K562 (cell line): Measurements from ENCODE around the gene PEPD. TPM values are rescaled to one million over a fixed set of nuclear protein-coding genes. Genes with fewer than 3 reads are reported as not detected.

Experiments used
- ATAC-seq: fragments of 200-7000 bp; cut with Tn5 transposase; 3 replicates; pipeline ENCODE4 v1.9.1; 2020; ENCODE audit warnings: moderate library complexity
- BruUV-seq: library from RNA; stranded (reverse); fragments of 400-500 nt; replicated peaks from 2 replicates; lab custom pipeline; 2021; lab: Mats Ljungman, UMichigan
- CTCF ChIA-PET: fragments of 300-600 bp; formaldehyde crosslinking; extraction: SDS; loops from one replicate; lab custom pipeline; 2021; ENCODE audit warnings: low intra/inter-chr PET ratio; lab: Yijun Ruan, JAX
- POLR2A ChIA-PET: fragments of 300-600, 350-650 bp; sonication (Branson Sonifier 250); formaldehyde crosslinking; extraction: SDS; loops from one replicate; lab custom pipeline; 2021; ENCODE audit warnings: antibody characterized with exemption, inconsistent platforms; lab: Yijun Ruan, JAX
- DNase-seq, 4 experiments: peaks; one replicate each; pipeline versions ENCODE4 v3.0.0 to v3.0.0-alpha.2; 2011 to 2018; ENCODE audit warnings: low spot score in 3 of 4, mixed read lengths in 3 of 4; ENCODE audit errors: extremely low read depth in 1 of 4
- FAIRE-seq: peaks from 2 replicates; lab custom pipeline; 2011; peaks lifted over from hg19 to GRCh38; lab: Jason Lieb, UNC
- H2AFZ ChIP-seq: 2 replicates; pipeline ENCODE4 v1.6.0; 2011; ENCODE audit warnings: low read depth, low read length, control low read depth, inconsistent platforms
- H3K27ac ChIP-seq: fragments of 200-600 bp; 3 replicates; pipeline ENCODE4 v1.8.0; 2011; ENCODE audit warnings: low read depth, mild to moderate bottlenecking, control low read depth, inconsistent platforms, low read length, moderate library complexity, mixed read lengths; ENCODE audit errors: extremely low read depth
- H3K27me3 ChIP-seq, 2 experiments: fragments of 300-600 bp in 1 of 2; 2 replicates in 1 of 2; 3 replicates in 1 of 2; pipeline versions ENCODE4 v1.6.0 to v1.8.0; 2011; ENCODE audit warnings: inconsistent platforms in 2 of 2, low read length in 2 of 2, mild to moderate bottlenecking in 1 of 2, mixed read lengths in 1 of 2, moderate library complexity in 1 of 2; ENCODE audit not compliant: control insufficient read depth in 2 of 2, insufficient read depth in 2 of 2
- H3K36me3 ChIP-seq: fragments of 300-600 bp; 3 replicates; pipeline ENCODE4 v1.8.0; 2011; ENCODE audit warnings: mild to moderate bottlenecking, low read length, inconsistent platforms; ENCODE audit not compliant: control insufficient read depth, insufficient read depth
- H3K4me1 ChIP-seq, 2 experiments: fragments of 200-600 bp in 1 of 2; replicated peaks in 1 of 2; 2 replicates in 1 of 2; 3 replicates in 1 of 2; pipeline versions ENCODE4 v1.5.1 to v1.8.0; 2011; ENCODE audit warnings: inconsistent platforms in 2 of 2, low read length in 2 of 2, mild to moderate bottlenecking in 1 of 2, mixed read lengths in 1 of 2, moderate library complexity in 1 of 2; ENCODE audit not compliant: control insufficient read depth in 2 of 2, insufficient read depth in 2 of 2
- H3K4me2 ChIP-seq: 2 replicates; pipeline ENCODE4 v1.6.1; 2011; ENCODE audit warnings: low read length, control low read depth, inconsistent platforms, mixed read lengths; ENCODE audit not compliant: insufficient read depth
- H3K4me3 ChIP-seq: fragments of 200-600 bp; sonication (generic), shearing (Covaris generic); 2 replicates; pipeline ENCODE4 v1.5.1; 2016; ENCODE audit warnings: control low read depth, inconsistent platforms
- H3K79me2 ChIP-seq: fragments of 200-600 bp; 3 replicates; pipeline ENCODE4 v1.8.0; 2011; ENCODE audit warnings: low read length, inconsistent platforms; ENCODE audit not compliant: control insufficient read depth, insufficient read depth
- H3K9ac ChIP-seq, 2 experiments: 2 replicates each; pipeline versions ENCODE4 v1.6.0 to v1.6.1; 2011; ENCODE audit warnings: low read depth in 2 of 2, low read length in 2 of 2, control low read depth in 1 of 2, inconsistent platforms in 1 of 2, mild to moderate bottlenecking in 1 of 2, mixed read lengths in 1 of 2; ENCODE audit not compliant: insufficient read depth in 1 of 2
- H3K9me1 ChIP-seq: one replicate; pipeline ENCODE4 v1.6.0; 2011; ENCODE audit warnings: inconsistent platforms, mild to moderate bottlenecking, low read length, moderate library complexity; ENCODE audit not compliant: control insufficient read depth, insufficient read depth
- H3K9me3 ChIP-seq: replicated peaks from 2 replicates; pipeline ENCODE4 v1.5.1; 2011; ENCODE audit warnings: low read depth, low read length, inconsistent platforms; ENCODE audit not compliant: control insufficient read depth, insufficient read depth
- H4K20me1 ChIP-seq: replicated peaks from 2 replicates; pipeline ENCODE4 v1.6.1; 2011; ENCODE audit warnings: low read length, inconsistent platforms, mixed read lengths; ENCODE audit not compliant: control insufficient read depth, insufficient read depth
- ATF2 ChIP-seq: sonication (generic); formaldehyde crosslinking; IDR thresholded peaks from 2 replicates; pipeline ENCODE4 v1.8.1; 2022; ENCODE audit warnings: missing genetic modification reagents
- FUS ChIP-seq: fragments of 200-400 bp; formaldehyde crosslinking; optimal IDR thresholded peaks from 2 replicates; pipeline ENCODE3; 2017; ENCODE audit warnings: low read depth, low read length
- GATAD2B ChIP-seq: fragments of 450-650 bp; IDR thresholded peaks from 2 replicates; pipeline ENCODE4 v1.6.1; 2017; ENCODE audit warnings: mild to moderate bottlenecking, borderline replicate concordance
- MAX ChIP-seq: sonication (generic); formaldehyde crosslinking; IDR thresholded peaks from 2 replicates; pipeline ENCODE4 v1.9.0; 2022; ENCODE audit warnings: mild to moderate bottlenecking, missing genetic modification reagents
- PRPF4 ChIP-seq: fragments of 200-400 bp; formaldehyde crosslinking; IDR thresholded peaks from one replicate; pipeline ENCODE4 v1.6.1; 2017; ENCODE audit warnings: low read length, low read depth, mild to moderate bottlenecking; ENCODE audit not compliant: insufficient read depth, poor library complexity, severe bottlenecking
- RAD21 ChIP-seq, 2 experiments: fragments of 250-450 bp in 1 of 2; fragments of 450-650 bp in 1 of 2; sonication (Bioruptor Pico) in 1 of 2; formaldehyde crosslinking in 1 of 2; IDR thresholded peaks in 1 of 2; conservative IDR thresholded peaks in 1 of 2; 2 replicates each; pipeline versions ENCODE4 v1.4.0 to v1.8.0; 2020 to 2022; ENCODE audit warnings: mild to moderate bottlenecking in 2 of 2, moderate library complexity in 1 of 2
- RBM22 ChIP-seq: fragments of 200-400 bp; formaldehyde crosslinking; IDR thresholded peaks from 2 replicates; pipeline ENCODE4 v1.6.1; 2018; ENCODE audit warnings: low read length, low read depth; ENCODE audit not compliant: poor library complexity, severe bottlenecking
- THRA ChIP-seq: fragments of 450-650 bp; IDR thresholded peaks from 2 replicates; pipeline ENCODE4 v1.6.1; 2017; ENCODE audit warnings: mild to moderate bottlenecking, moderate library complexity
- TSC22D4 ChIP-seq: fragments of 450-650 bp; IDR thresholded peaks from 2 replicates; pipeline ENCODE4 v1.6.1; 2016; ENCODE audit warnings: missing genetic modification characterization, missing biosample characterization, control low read depth
- USF2 ChIP-seq: sonication (generic); formaldehyde crosslinking; IDR thresholded peaks from 2 replicates; pipeline ENCODE4 v1.5.0; 2020; ENCODE audit warnings: missing genetic modification reagents
- ZKSCAN1 ChIP-seq: fragments of 150-350 bp; IDR thresholded peaks from 2 replicates; pipeline ENCODE4 v1.6.1; 2016; ENCODE audit warnings: low read depth, low read length
- ZNF398 ChIP-seq: fragments of 250-450 bp; sonication (Bioruptor Pico); IDR thresholded peaks from 2 replicates; pipeline ENCODE4 v1.8.0; 2021; ENCODE audit warnings: moderate library complexity, mild to moderate bottlenecking, inconsistent platforms
- ZNF431 ChIP-seq: sonication (generic); formaldehyde crosslinking; IDR thresholded peaks from 2 replicates; pipeline ENCODE4 v1.8.0; 2022; ENCODE audit warnings: mild to moderate bottlenecking, missing genetic modification reagents
- ZNF584 ChIP-seq: fragments of 200-800 bp; sonication (Bioruptor generic); IDR thresholded peaks from 2 replicates; pipeline ENCODE4 v1.6.1; 2016; ENCODE audit warnings: low read depth, mild to moderate bottlenecking, missing genetic modification characterization, missing compliant biosample characterization
- WGBS: fragments of 100-300 bp; shearing (Covaris generic); methylation state at CpG from one replicate; pipeline ENCODE4 v1.1.6; 2016; ENCODE audit warnings: low coverage, mixed read lengths; ENCODE audit not compliant: insufficient coverage; ENCODE audit errors: missing lambda C conversion rate; 5-methylcytosine and 5-hydroxymethylcytosine counted together
- in situ Hi-C: fragments of 300-500 bp; cut with MboI; formaldehyde crosslinking; loops from 4 replicates; pipeline ENCODE4 v1.15.0; 2018; ENCODE audit warnings: inconsistent platforms, mixed read lengths
- intact Hi-C: fragments of 100-400 bp; cut with micrococcal nuclease; formaldehyde crosslinking; loops from 2 replicates; pipeline ENCODE4 v1.14.2; 2022
- polyA plus RNA-seq, 8 experiments: library from polyadenylated mRNA; depleted of rRNA in 4 of 8; stranded (reverse) in 5 of 8; unstranded in 3 of 8; fragments of >200 nt; fragmentation: Nextera tagmentation in 2 of 8; fragmentation: Illumina TruSeq in 1 of 8; extraction: Ambion mirVana in 2 of 8; extraction: Trizol in 1 of 8; gene quantifications; 2 replicates each; pipeline versions ENCODE4 v1.2.1 to v1.2.3, GENCODE V29; 2011 to 2014; ENCODE audit warnings: inconsistent platforms in 1 of 8, missing spikeins in 1 of 8
- total RNA-seq, 7 experiments: library from RNA; depleted of rRNA in 6 of 7; stranded (reverse); fragments of >200 nt in 6 of 7; fragmentation: Illumina TruSeq in 2 of 7; extraction: Trizol in 2 of 7; gene quantifications; 2 replicates each; pipeline versions ENCODE4 v1.2.1 to v1.2.3, GENCODE V29; 2011 to 2021; ENCODE audit warnings: low replicate concordance in 1 of 7

PEPD gene
- total and polyA plus RNA-seq, 9 of the 15 experiments (the other 6 are each of a cell fraction or from before 2014, with no cell fraction given) = 1.3 to 19.2 (median 16.0) TPM

- no peak for TF ChIP-seq ZKSCAN1
- peak; percentile 63 for TF ChIP-seq USF2 (CRISPR knock-in tag)
Measured at GRCh38 chr19:33552928-33553279, 31.3 kb upstream of the PEPD start (continued).

- Histone ChIP-seq H4K20me1 (peaks cover 5% of the 10 kb centered on the region; the same call in 1 of the 2 replicates), H3K9me3 (no peaks in the 10 kb centered on the region), H3K27me3 (peaks cover 2 to 50% of the 10 kb centered on the region in 2 experiments; a peak in 3 of 5 replicates), H3K79me2 (no peaks in the 10 kb centered on the region), H3K36me3 (no peaks in the 10 kb centered on the region), H3K4me2 (no peak overlapping the region), H3K4me1 (no peaks in the 10 kb centered on the region), H3K27ac (no peak overlapping the region), H3K4me3 (no peak overlapping the region), H3K9ac (no peak overlapping the region; a peak in 1 of 4 replicates), H2AFZ (no peak overlapping the region), H3K9me1 (peaks cover 3% of the 10 kb centered on the region)
- WGBS = 2% methylated on average over 18 of the region's 18 CpGs
- intact Hi-C loops = no loop called here
- DNase-seq (no peak), ATAC-seq (no peak), FAIRE-seq (no peak)
- CTCF ChIA-PET = no interaction called here
- BruUV-seq = no TSS peak
- POLR2A ChIA-PET = no interaction called here
- in situ Hi-C loops = no loop called here
- no peak for TF ChIP-seq GATAD2B
- no peak for TF ChIP-seq THRA
- no peak for TF ChIP-seq FUS
- no peak for TF ChIP-seq ZNF398 (CRISPR knock-in tag)
- TF ChIP-seq RAD21 (CRISPR knock-in tag; conservative IDR thresholded peaks at IDR 0.05 in 1 of 2, IDR thresholded peaks at IDR 0.05 in 1 of 2) = no peak
- TF ChIP-seq MAX (CRISPR knock-in tag) = no peak
- TF ChIP-seq ATF2 (CRISPR knock-in tag) = no peak
- no peak for TF ChIP-seq TSC22D4
- TF ChIP-seq ZNF584 (CRISPR knock-in tag) = no peak
- no peak for TF ChIP-seq RBM22
- no peak for TF ChIP-seq ZNF431 (CRISPR knock-in tag)
- TF ChIP-seq PRPF4 = no peak
Measured at GRCh38 chr19:33552191-33552927, 30.8 kb upstream of the PEPD start.
